Smooth muscle cell (in vitro differentiated cells): ENCODE data around the gene RASGRP1. TPM values are rescaled to one million over a fixed set of nuclear protein-coding genes. Genes with fewer than 3 reads are reported as not detected.

Experiments
- DNase-seq: peaks from one replicate; lab custom pipeline; 2025; ENCODE audit not compliant: unreplicated experiment; lab: John Stamatoyannopoulos, UW
- H2AFZ ChIP-seq: fragments of 200-600 bp; sonication (generic); 2 replicates; pipeline ENCODE4 v1.6.0; 2016; ENCODE audit warnings: antibody characterized with exemption, low read depth, mild to moderate bottlenecking
- H3F3A ChIP-seq: fragments of 200-600 bp; sonication (generic); 2 replicates; pipeline ENCODE4 v1.6.0; 2017; ENCODE audit warnings: antibody characterized with exemption, low read depth
- H3K27ac ChIP-seq: fragments of 200-600 bp; sonication (generic); 2 replicates; pipeline ENCODE4 v1.5.1; 2016; ENCODE audit warnings: low read depth, mild to moderate bottlenecking
- H3K27me3 ChIP-seq: fragments of 200-600 bp; sonication (generic); 2 replicates; pipeline ENCODE4 v1.6.1; 2016; ENCODE audit warnings: low read depth, mild to moderate bottlenecking
- H3K36me3 ChIP-seq: fragments of 200-600 bp; sonication (generic); 2 replicates; pipeline ENCODE4 v1.5.1; 2016; ENCODE audit warnings: low read depth
- H3K4me1 ChIP-seq: fragments of 200-600 bp; sonication (generic); 2 replicates; pipeline ENCODE4 v1.5.1; 2016; ENCODE audit warnings: low read depth
- H3K4me2 ChIP-seq: fragments of 200-600 bp; sonication (generic); 2 replicates; pipeline ENCODE4 v1.6.0; 2016; ENCODE audit warnings: mild to moderate bottlenecking
- H3K4me3 ChIP-seq: fragments of 200-600 bp; sonication (generic); 2 replicates; pipeline ENCODE4 v1.5.1; 2016; ENCODE audit warnings: mild to moderate bottlenecking
- H3K79me2 ChIP-seq: fragments of 200-600 bp; sonication (generic); 2 replicates; pipeline ENCODE4 v1.6.0; 2016; ENCODE audit warnings: low read depth, mild to moderate bottlenecking
- H3K9ac ChIP-seq: fragments of 200-600 bp; sonication (generic); 2 replicates; pipeline ENCODE4 v1.6.0; 2016; ENCODE audit warnings: low read depth
- H3K9me3 ChIP-seq: fragments of 200-600 bp; sonication (generic); replicated peaks from 2 replicates; pipeline ENCODE4 v1.5.1; 2016; ENCODE audit warnings: low read depth
- H4K20me1 ChIP-seq: fragments of 200-600 bp; sonication (generic); 2 replicates; pipeline ENCODE4 v1.6.0; 2016; ENCODE audit warnings: low read depth
- CTCF ChIP-seq: fragments of 200-600 bp; sonication (generic); IDR thresholded peaks from 2 replicates; pipeline ENCODE4 v1.5.1; 2017; ENCODE audit warnings: borderline replicate concordance, mild to moderate bottlenecking, antibody characterized with exemption; ENCODE audit not compliant: insufficient read depth, poor library complexity, severe bottlenecking
- WGBS: methylation state at CpG from one replicate; pipeline ENCODE4 v1.1.7; 2016; ENCODE audit warnings: low lambda C conversion rate; 5-methylcytosine and 5-hydroxymethylcytosine counted together
- polyA plus RNA-seq: library from polyadenylated mRNA; unstranded; fragments of >200 nt; fragmentation: Nextera tagmentation; extraction: Ambion mirVana; gene quantifications from 2 replicates; pipeline ENCODE4 v1.2.1, GENCODE V29; 2016
- total RNA-seq: library from RNA; depleted of rRNA; stranded (reverse); fragments of >200 nt; gene quantifications from 2 replicates; pipeline ENCODE4 v1.2.3, GENCODE V29; 2014

The RASGRP1 gene
- total and polyA plus RNA-seq, 2 experiments from 2014 or later = 0.97 to 10.0 TPM

GRCh38 chr15:38532728-38533127 is 31.9 kb downstream of the RASGRP1 start:
- Histone ChIP-seq H3K9ac (no peak overlapping the region), H3K36me3 (no peaks in the 10 kb centered on the region), H2AFZ (no peak overlapping the region), H3K4me1 (no peaks in the 10 kb centered on the region), H4K20me1 (no peaks in the 10 kb centered on the region), H3K27me3 (no peaks in the 10 kb centered on the region), H3K27ac (no peak overlapping the region), H3K79me2 (no peaks in the 10 kb centered on the region), H3K4me2 (no peak overlapping the region), H3K4me3 (no peak overlapping the region), H3K9me3 (no peaks in the 10 kb centered on the region), H3F3A (no peaks in the 10 kb centered on the region)
- WGBS = 86% methylated on average over 3 of the region's 3 CpGs
- no peak for DNase-seq
- no peak for TF ChIP-seq CTCF

GRCh38 chr15:38531509-38531908 is 33.1 kb downstream of the RASGRP1 start:
- peak overlapping the region; percentile 69 for H3K4me2 ChIP-seq
- H4K20me1 ChIP-seq = no peaks in the 10 kb centered on the region
- 15% methylated on average over 4 of the region's 4 CpGs for WGBS
- no peak for DNase-seq
- no peak overlapping the region for H3K4me3 ChIP-seq
- no peak for TF ChIP-seq CTCF
- H3K9me3 ChIP-seq = no peaks in the 10 kb centered on the region
- H3K27ac ChIP-seq = peak overlapping the region; percentile 47
- no peaks in the 10 kb centered on the region for H3F3A ChIP-seq
- H3K9ac ChIP-seq = no peak overlapping the region
- H3K27me3 ChIP-seq = no peaks in the 10 kb centered on the region
- H3K36me3 ChIP-seq = no peaks in the 10 kb centered on the region
- no peaks in the 10 kb centered on the region for H3K79me2 ChIP-seq
- H2AFZ ChIP-seq = peak overlapping the region; percentile 5
- H3K4me1 ChIP-seq = no peaks in the 10 kb centered on the region

- Histone ChIP-seq H3K9me3 (no peaks in the 10 kb centered on the region), H3K27ac (no peak overlapping the region), H3K4me3 (no peak overlapping the region), H3K4me2 (no peak overlapping the region), H3K36me3 (no peaks in the 10 kb centered on the region), H3K4me1 (no peaks in the 10 kb centered on the region), H3K79me2 (no peaks in the 10 kb centered on the region), H2AFZ (no peak overlapping the region), H4K20me1 (no peaks in the 10 kb centered on the region), H3K27me3 (no peaks in the 10 kb centered on the region), H3F3A (no peaks in the 10 kb centered on the region), H3K9ac (no peak overlapping the region)
- TF ChIP-seq CTCF = no peak
- 92% methylated on average over 1 of the region's 1 CpG for WGBS
- no peak for DNase-seq
Observed at GRCh38 chr15:38530113-38530512, 34.5 kb downstream of the RASGRP1 start.

GRCh38 chr15:38528294-38528693 is 36.3 kb downstream of the RASGRP1 start:
- H3K4me3 ChIP-seq = no peak overlapping the region
- H4K20me1 ChIP-seq = no peaks in the 10 kb centered on the region
- no peak overlapping the region for H2AFZ ChIP-seq
- no peak overlapping the region for H3K27ac ChIP-seq
- H3K9me3 ChIP-seq = no peaks in the 10 kb centered on the region
- no peaks in the 10 kb centered on the region for H3K4me1 ChIP-seq
- no peak for TF ChIP-seq CTCF
- H3K27me3 ChIP-seq = no peaks in the 10 kb centered on the region
- H3F3A ChIP-seq = no peaks in the 10 kb centered on the region
- H3K79me2 ChIP-seq = no peaks in the 10 kb centered on the region
- H3K4me2 ChIP-seq = no peak overlapping the region
- no peak overlapping the region for H3K9ac ChIP-seq
- WGBS = 97% methylated on average over 1 of the region's 1 CpG
- no peaks in the 10 kb centered on the region for H3K36me3 ChIP-seq
- no peak for DNase-seq
